Measurements from ENCODE around the gene GAGE10. TPM values are rescaled to one million over a fixed set of nuclear protein-coding genes. Genes with fewer than 3 reads are reported as not detected.

Gene GAGE10
- polyA plus RNA-seq, 2 of the 4 experiments (the other 2 are of a cell fraction): not detected

DNA sequence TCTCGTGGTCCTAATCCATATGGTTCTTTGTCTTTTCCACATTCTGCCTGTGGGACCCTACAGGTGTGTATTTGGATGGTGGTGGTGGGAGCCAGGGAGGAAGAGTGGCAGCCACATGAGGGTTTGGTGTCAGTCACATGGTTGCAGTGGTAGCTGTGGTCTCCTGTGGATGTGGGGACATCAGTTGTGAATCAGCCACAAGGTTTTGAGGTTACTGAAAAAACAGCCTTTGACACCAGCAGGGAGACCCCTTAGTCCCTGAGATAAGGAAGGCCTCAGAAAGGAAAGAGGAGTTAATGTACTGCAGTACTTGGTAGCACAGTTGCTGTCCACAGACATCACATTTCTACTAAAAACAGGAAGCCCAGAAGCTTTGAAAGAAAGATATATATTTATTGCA lies 15.8 kb upstream of the GAGE10 start (continued):
- TF ChIP-seq CEBPB (IDR thresholded peaks at IDR 0.05) (no peak), FOSL2 (IDR thresholded peaks at IDR 0.05) (no peak), FOSL2 (CRISPR knock-in tag; IDR thresholded peaks at IDR 0.05) (no peak), MYC (IDR thresholded peaks at IDR 0.05; ENCODE audit: borderline replicate concordance, low read length) (no peak)

DNA sequence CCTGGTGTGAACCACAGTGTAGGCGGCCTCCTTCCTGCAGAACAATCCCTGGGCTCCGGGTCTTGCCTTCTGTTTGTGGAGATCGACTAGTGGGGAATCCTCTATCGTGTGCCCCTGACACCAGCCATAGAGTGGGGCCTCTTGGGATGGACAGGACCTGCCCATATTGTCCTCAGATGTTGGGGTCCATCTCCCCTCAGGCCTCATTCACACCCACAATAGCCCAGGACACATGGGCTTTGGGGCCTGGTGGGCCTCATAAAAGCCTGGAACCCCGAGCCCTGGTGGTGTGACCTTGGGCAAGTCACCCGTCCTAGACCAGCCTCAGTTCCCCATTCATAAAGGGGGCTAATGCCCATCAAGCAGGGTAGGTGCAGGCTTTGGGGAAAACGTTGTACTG lies 13.2 kb upstream of the GAGE10 start:
- TF ChIP-seq EHMT2 (IDR thresholded peaks at IDR 0.05; ENCODE audit: low read depth) (no peak), ZFP36 (IDR thresholded peaks at IDR 0.05; ENCODE audit: borderline replicate concordance, partially characterized antibody) (no peak), ZC3H11A (IDR thresholded peaks at IDR 0.05) (no peak), POLR2A (IDR thresholded peaks at IDR 0.05; ENCODE audit: low read length) (no peak), ZSCAN20 (CRISPR knock-in tag; IDR thresholded peaks at IDR 0.05) (no peak), RNF2 (IDR thresholded peaks at IDR 0.05; ENCODE audit: borderline replicate concordance, low read depth) (no peak), CBX8 (IDR thresholded peaks at IDR 0.05) (no peak), ESRRA (IDR thresholded peaks at IDR 0.05; ENCODE audit: borderline replicate concordance, low read length) (no peak), HDAC2 (IDR thresholded peaks at IDR 0.05) (no peak), HEYL (CRISPR knock-in tag; IDR thresholded peaks at IDR 0.05) (no peak), SMC3 (IDR thresholded peaks at IDR 0.05) (no peak), CEBPB (IDR thresholded peaks at IDR 0.05) (no peak), TP53 (CRISPR knock-in tag; IDR thresholded peaks at IDR 0.05) (no peak), KDM1A (IDR thresholded peaks at IDR 0.05; ENCODE audit: low read depth) (no peak), POLR2AphosphoS2 (conservative IDR thresholded peaks at IDR 0.05; ENCODE audit: low read length) (no peak), GATA3 (IDR thresholded peaks at IDR 0.05; ENCODE audit: borderline replicate concordance) (no peak), CHD2 (IDR thresholded peaks at IDR 0.05; ENCODE audit: low read length, partially characterized antibody) (no peak)
- TF ChIP-seq, protein P1, sequence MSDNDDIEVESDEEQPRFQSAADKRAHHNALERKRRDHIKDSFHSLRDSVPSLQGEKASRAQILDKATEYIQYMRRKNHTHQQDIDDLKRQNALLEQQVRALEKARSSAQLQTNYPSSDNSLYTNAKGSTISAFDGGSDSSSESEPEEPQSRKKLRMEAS (IDR thresholded peaks at IDR 0.05): no peak
- TF ChIP-seq, protein P2, sequence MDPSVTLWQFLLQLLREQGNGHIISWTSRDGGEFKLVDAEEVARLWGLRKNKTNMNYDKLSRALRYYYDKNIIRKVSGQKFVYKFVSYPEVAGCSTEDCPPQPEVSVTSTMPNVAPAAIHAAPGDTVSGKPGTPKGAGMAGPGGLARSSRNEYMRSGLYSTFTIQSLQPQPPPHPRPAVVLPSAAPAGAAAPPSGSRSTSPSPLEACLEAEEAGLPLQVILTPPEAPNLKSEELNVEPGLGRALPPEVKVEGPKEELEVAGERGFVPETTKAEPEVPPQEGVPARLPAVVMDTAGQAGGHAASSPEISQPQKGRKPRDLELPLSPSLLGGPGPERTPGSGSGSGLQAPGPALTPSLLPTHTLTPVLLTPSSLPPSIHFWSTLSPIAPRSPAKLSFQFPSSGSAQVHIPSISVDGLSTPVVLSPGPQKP (IDR thresholded peaks at IDR 0.05; ENCODE audit: low read depth, low read length): no peak
- TF ChIP-seq, protein P3, sequence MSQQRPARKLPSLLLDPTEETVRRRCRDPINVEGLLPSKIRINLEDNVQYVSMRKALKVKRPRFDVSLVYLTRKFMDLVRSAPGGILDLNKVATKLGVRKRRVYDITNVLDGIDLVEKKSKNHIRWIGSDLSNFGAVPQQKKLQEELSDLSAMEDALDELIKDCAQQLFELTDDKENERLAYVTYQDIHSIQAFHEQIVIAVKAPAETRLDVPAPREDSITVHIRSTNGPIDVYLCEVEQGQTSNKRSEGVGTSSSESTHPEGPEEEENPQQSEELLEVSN (IDR thresholded peaks at IDR 0.05; ENCODE audit: borderline replicate concordance, low read depth): no peak
- ChIA-PET CTCF (no interaction called here), POLR2A (no interaction called here)
- no peak for FAIRE-seq
- no peak overlapping the region for H3K4me3 ChIP-seq
- ATAC-seq: no peak
- H3K4me2 ChIP-seq: no peak overlapping the region
- H3K27ac ChIP-seq: no peak overlapping the region
- no peak for DNase-seq (ENCODE audit: low read depth in 1 of 2, low spot score in 1 of 2)
- no peaks in the 10 kb centered on the region for H3K4me1 ChIP-seq
- H3K9me3 ChIP-seq: no peaks in the 10 kb centered on the region
- 66% methylated on average over 4 of the region's 7 CpGs for WGBS (ENCODE audit: missing lambda C conversion rate)

DNA sequence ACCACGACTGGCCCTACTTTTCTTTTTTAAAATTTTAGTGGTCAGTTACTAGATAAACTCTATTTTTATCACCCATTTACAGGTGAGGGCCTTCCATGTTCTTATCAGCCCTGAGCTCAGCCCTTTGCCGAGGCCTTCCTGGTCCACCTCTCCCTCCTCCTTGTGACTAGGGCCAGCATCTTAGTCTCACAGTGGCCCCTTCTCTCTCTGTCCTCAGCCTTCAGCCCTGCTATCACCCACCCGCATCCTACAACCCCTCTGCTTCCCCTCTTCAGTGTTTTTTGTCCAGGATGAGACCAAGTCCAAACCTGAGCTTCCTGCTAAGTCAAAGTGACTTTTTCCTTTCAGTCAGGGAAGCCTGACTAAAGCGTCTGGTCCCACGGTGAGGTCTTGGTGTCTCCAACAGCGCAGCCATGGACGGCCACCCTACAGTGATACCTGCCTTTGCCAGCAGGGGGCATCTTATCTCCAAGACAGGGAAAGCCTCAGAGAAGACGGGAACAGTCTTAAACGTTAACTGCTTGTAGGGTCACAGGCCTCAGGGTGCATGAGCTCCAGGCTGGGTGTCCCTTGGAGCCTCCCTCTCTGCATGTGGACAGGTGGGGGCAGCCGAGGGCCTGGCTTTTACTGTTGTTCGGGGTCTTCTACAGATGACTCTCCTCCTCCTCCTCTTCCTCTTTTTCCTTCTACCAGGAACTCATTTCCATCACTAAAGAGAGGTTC lies 11.7 kb upstream of the GAGE10 start:
- Histone ChIP-seq H3K4me2 (peak overlapping the region; percentile 38; the same call in 2 of the 3 replicates), H3K4me1 (no peaks in the 10 kb centered on the region), H3K27ac (no peak overlapping the region), H3K4me3 (no peak overlapping the region), H3K9me3 (no peaks in the 10 kb centered on the region)
- peak; percentile 90 to 98 for ATAC-seq
- CTCF ChIA-PET: interaction anchor here (0.6 to 1.9 kb wide), 13 partner anchors 10 to 549 kb away, joined by 3 to 8 read pairs (median 4); no protein-coding TSS in a partner anchor
- POLR2A ChIA-PET: no interaction called here
- WGBS (ENCODE audit: missing lambda C conversion rate): 10% methylated on average over 11 of the region's 11 CpGs
- FAIRE-seq: no peak
- peak; percentile 21 to 72 for DNase-seq (ENCODE audit: low read depth in 1 of 2, low spot score in 1 of 2)
- TF ChIP-seq SMC3 (IDR thresholded peaks at IDR 0.05) (peak; percentile 60), FOSB (CRISPR knock-in tag; IDR thresholded peaks at IDR 0.05) (no peak), NPAS2 (CRISPR knock-in tag; IDR thresholded peaks at IDR 0.05; ENCODE audit: borderline replicate concordance) (no peak), RAD21 (conservative IDR thresholded peaks at IDR 0.05 in 1 of 2, IDR thresholded peaks at IDR 0.05 in 1 of 2) (peak; percentile 51 to 64)
- TF ChIP-seq, protein P4, sequence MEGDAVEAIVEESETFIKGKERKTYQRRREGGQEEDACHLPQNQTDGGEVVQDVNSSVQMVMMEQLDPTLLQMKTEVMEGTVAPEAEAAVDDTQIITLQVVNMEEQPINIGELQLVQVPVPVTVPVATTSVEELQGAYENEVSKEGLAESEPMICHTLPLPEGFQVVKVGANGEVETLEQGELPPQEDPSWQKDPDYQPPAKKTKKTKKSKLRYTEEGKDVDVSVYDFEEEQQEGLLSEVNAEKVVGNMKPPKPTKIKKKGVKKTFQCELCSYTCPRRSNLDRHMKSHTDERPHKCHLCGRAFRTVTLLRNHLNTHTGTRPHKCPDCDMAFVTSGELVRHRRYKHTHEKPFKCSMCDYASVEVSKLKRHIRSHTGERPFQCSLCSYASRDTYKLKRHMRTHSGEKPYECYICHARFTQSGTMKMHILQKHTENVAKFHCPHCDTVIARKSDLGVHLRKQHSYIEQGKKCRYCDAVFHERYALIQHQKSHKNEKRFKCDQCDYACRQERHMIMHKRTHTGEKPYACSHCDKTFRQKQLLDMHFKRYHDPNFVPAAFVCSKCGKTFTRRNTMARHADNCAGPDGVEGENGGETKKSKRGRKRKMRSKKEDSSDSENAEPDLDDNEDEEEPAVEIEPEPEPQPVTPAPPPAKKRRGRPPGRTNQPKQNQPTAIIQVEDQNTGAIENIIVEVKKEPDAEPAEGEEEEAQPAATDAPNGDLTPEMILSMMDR (IDR thresholded peaks at IDR 0.05): peak; percentile 59
